HPDE6-E6E7 (cell line): ENCODE data around the gene ENTPD8.
"Not testable (repeated sequence)": the region's sequence is repeated elsewhere in the genome, so short reads cannot be mapped to it uniquely, and the experiment has no call there.

ENCODE experiments used
- DNase-seq: peaks from one replicate; pipeline ENCODE4 v3.0.0; 2011; ENCODE audit warnings: missing footprints; ENCODE audit errors: extremely low spot score

Gene ENTPD8

DNA sequence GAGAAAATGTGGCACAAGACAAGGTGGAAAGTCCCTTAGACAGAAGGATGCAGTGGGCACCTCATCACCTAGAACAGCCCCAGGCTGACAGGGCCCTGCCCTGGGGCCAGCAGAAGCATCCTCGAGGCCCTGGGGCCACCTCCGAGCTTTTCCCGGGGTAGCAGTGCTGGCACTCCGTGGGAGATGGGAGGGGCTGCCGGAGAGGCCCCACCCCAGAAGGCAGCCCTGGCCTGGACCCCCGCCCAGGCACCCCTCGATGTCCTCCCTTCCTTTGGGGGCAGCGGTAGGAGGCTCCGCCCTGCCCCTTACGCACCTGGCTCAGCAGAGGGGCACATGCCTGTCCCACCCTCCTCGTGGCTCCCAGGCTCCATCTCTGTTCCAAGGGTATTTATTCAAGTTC lies 35.7 kb upstream of the ENTPD8 start:
- no peak for DNase-seq

DNA sequence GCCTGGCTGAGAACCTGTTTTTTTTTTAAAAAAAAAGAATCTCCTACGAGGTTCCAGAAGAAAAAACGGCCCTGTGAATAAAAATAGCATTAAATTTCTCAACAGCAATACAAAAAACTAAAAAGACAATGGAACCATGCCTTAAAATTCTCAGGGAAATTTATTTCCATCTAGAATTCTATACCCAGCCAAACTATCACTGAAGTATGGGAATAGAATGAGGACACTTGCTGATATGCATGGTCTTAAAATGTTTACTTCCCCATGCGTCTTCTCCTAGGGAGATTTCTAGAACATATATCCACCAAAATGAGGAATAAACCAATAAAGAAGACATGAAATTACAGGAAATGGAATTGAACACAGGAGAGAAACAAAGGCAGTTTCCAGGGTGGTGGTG lies 34.5 kb upstream of the ENTPD8 start:
- DNase-seq, result no peak

GRCh38 chr9:137474271-137474670 lies 33.1 kb upstream of the ENTPD8 start:
- no peak for DNase-seq

GRCh38 chr9:137470785-137471184 lies 29.6 kb upstream of the ENTPD8 start:
- DNase-seq, result no peak

GRCh38 chr9:137467896-137468295 lies 26.7 kb upstream of the ENTPD8 start:
- DNase-seq, result no peak

- DNase-seq, result no peak
Measured at GRCh38 chr9:137467161-137467581, 26.0 kb upstream of the ENTPD8 start.

GRCh38 chr9:137466389-137467085 lies 25.4 kb upstream of the ENTPD8 start:
- not testable (repeated sequence) for DNase-seq

- DNase-seq, result no peak
Measured at GRCh38 chr9:137465720-137466388, 24.7 kb upstream of the ENTPD8 start.

DNA sequence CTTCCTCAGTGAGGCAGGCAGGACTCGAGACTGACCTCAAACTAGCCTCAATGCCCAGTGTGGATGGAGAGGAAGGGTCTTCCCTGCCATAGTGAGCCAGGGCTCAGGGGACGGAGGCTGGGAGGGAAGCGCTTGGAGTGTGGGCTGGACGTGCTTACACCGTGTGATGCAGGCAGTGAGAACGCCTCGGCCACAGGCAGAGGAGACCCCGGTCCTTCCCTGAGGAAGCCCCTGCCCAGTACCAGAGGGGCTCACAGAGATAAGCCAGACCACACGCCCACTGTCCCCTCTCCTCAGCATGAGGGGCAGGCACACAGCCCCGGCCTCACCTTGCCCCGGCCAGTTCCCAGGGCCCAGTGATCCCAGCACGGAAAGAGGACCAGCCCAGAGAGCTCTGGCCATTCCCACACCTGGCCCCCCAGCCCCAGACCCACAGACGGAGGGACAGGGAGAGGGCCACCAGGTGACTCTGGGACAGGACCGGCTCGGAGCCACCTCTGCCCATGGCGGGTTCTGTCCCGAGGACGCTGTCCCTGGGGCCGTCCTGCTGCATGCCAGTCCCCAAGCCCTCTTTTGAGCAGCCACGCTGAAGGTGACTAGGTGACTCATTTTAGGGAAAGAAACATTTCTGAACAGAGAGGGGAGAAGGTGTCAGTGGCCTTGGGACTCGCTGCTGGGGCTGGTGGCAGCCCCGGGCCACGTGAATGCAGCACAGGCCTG lies 24.0 kb upstream of the ENTPD8 start:
- DNase-seq, result no peak

DNA sequence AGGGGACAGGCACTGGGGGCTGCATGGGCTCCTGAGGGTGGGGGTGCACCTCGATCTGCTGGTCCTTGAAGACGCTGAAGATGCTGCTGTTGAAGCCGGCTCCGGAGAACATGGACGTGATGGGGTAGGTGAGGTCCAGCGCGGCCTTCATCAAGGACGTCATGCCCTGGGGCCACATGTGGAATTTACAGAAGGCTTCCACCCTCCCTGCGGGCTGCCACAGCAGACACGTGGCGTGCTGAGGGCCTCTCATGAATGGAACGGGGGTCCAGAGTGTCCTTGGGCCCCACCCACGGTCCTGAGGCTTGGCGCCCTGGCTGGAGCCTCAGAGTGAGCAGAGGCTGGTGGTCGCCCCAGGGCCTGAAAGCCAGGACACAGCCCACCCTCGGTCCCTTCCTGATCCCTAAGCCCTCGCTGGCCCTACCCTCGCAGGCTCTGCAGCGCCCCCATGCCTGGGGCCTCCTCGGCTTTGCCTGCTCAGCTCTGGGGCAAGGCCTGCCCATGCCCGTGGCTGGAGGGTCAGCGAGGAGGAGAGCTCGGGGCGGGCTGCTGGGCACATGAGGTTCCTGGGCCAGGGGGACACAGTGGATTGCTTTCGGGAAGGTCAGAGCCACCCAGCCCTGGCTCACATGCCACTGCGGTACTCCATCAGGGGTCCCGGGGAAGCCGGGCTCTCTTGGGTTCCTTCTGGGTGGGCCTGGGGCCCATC lies 23.3 kb upstream of the ENTPD8 start:
- DNase-seq, result no peak

DNA sequence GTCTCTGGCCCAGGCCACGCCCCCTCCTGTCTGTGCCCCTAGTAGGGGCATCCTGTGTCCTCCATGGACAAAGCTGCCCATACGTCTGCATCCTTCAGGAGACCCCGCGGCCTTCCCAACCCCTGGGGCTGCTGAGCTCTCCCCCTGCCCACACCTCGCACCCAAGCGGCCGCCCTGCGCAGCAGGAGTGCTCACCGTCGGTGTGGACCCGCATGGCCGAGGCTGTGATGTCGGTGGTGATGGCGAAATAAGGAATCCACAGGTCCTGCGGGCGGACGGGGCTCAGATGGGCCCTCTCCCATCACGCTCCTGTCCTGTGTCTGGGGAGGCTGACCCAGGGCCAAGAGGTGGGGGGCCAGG lies 22.8 kb upstream of the ENTPD8 start:
- DNase-seq, result no peak

DNA sequence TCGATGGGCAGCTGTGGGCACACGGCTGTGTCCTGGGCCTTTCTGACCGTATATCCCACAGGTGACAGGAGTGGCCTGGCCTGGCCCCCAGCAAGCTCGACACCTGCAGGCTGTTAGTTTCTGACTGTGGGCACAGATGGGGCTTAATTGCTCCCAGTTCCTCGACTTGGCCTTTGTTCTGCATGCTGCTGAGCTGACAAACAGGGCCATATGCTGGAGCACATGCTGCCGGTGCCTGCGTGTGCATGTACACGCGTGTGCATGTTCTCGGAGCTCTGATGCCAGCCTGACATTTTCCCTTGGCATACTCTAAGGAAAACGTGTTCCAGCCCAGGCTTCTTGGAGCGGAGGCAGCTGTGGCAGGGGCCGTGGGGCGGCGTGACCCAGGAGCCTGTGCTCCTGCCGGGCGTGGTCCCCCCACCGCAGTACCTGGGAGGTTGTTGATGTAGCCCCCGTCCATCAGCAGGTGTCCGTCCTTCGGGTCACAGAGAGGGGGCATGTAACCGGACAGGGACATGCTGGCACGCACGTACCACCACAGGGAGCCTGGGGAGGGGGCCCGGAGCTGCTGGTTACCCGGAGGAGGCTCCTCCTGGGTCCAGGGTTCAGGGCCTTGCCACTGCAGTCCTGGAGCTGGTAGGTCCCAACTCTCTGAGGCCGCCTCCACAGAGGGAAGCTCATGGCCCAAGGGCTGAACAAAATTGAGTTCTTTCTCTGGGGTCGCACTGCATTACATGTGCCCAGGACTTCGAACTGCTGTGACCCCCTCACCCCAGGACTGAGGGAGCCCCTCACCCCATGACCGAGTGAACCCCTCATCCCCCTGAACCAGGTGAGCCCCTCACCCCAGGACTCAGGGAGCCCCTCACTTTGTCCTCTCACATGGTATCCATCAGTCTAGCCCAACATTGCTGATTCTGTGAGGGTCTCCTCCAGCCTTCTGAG lies 22.1 kb upstream of the ENTPD8 start:
- no peak for DNase-seq

GRCh38 chr9:137462396-137462985 lies 21.3 kb upstream of the ENTPD8 start:
- no peak for DNase-seq

GRCh38 chr9:137461663-137462395 lies 20.7 kb upstream of the ENTPD8 start:
- DNase-seq, result no peak

GRCh38 chr9:137461316-137461662 lies 20.1 kb upstream of the ENTPD8 start:
- DNase-seq, result no peak

DNA sequence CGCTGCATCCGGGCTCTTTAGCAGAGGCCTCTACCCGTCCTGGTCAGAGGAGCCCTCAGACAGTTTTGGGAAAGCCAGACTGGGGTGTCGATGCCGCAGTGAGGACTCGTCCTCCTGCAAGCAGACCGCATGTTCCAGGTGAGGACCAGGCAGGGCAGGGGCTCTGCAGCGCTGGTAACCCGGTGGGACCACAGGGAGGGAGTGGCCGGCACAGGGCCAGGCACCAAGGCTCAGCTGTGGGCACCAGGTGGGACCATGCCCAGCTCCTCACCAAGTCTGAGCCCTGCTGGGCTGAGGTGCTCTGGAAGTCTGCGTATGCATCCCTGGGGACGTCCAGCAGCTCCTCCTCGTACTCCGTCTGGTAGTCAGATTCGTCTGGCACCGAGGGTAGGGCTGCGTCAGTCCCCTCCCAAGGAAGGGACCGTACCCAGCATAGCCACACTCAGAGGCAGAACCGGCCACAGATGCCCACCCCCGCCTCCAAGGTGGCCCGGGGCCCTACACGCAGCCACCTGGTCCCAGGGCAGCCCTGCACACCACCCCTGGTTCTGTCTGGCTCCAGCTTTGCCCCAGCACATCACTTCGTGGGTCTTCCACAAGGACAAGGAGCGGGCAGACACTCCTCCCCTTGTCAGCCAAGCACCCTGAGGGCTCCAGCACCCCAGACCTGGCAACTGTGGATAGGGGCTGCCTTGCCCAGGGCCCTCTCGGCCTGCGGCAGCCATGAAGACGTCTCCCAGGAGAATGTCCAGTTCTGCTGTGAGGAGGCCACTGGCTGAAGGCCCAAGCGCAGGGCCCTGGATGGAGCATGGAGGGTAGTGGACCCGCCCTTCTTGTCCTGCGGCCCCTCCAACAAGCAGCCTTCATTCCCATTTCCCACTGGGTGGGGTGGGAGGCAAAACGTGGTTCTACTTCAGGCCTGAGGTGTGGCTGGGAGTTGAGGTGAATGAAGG lies 19.5 kb upstream of the ENTPD8 start:
- no peak for DNase-seq

DNA sequence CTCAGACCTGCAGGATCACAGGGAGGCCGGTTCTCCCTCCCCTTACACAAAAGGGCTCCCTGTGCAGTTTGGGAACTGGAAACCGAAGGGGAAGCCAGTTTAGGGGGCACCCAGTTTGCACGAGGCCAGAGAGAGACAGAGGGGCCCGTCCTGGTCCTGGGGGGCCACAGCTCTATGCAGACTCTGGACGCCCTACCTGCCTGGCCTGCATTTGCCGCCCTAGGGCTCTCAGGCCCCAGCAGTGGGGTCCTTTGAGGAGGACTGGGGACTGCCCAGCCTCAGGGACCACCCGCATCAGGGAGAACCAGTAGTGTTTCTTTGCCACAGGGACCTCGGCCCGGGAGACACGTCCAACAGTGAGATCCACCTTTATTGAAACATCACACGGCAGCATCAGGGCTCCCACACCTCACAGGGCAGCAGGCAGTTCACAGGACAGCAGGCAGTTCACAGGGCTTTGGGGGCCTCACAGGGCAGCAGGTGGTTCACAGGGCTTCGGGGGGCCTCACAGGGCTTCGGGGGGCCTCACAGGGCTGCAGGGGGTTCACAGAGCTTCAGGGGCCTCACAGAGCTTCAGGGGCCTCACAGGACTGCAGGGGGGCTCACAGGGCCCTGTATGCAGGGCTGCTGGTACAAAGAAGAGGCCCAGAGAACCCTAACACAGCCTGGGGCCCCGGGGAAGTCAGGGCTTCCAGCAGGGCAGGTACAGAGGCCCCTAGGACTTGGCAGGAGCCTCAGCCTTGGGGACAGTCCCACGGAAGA lies 18.6 kb upstream of the ENTPD8 start:
- DNase-seq, result no peak

DNA sequence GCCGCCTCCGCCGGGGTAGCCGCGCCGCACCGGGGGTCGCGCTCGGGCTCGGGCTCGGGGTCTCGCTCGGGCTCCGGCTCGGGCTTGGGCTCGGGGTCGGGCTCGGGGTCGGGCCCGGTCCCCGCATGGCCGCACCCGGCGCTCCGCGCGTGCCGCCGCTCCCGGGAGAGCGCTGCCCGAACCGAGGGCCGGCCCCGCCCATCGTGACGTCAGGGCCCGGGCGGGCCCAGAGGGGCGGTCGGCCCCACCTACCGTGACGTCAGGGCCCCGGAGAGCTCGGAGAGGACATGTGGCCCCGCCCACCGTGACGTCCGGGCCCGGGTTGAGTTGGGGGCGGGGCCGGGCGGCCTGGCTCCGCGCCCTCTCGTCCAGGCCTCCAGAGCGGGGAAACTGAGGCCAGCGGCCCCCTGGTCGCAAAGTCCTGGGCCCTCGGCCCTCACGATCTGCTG lies 18.0 kb upstream of the ENTPD8 start, which contains the start of gene NSMF:
Gene NSMF, minus strand, starts transcription at position 183 of the 449 bp plus-strand sequence. CDS start 232 bp downstream, outside the sequence.
- peak; percentile 100 for DNase-seq
